Fibroblast of skin of scalp (primary cell): ENCODE measurements around the gene CES2. TPM values are rescaled to one million over a fixed set of nuclear protein-coding genes. Genes with fewer than 3 reads are reported as not detected.
"Not testable (repeated sequence)": the region's sequence is repeated elsewhere in the genome, so short reads cannot be mapped to it uniquely, and the experiment has no call there.

Experiments
- DNase-seq: peaks from one replicate; pipeline ENCODE4 v3.0.0-alpha.2; 2013
- polyA plus RNA-seq, 2 experiments: library from polyadenylated mRNA; unstranded; fragments of 120-200 nt; gene quantifications; one replicate each; pipeline ENCODE4 v1.2.1, GENCODE V29; 2013; ENCODE audit not compliant: insufficient read length in 2 of 2

The CES2 gene, protein sequence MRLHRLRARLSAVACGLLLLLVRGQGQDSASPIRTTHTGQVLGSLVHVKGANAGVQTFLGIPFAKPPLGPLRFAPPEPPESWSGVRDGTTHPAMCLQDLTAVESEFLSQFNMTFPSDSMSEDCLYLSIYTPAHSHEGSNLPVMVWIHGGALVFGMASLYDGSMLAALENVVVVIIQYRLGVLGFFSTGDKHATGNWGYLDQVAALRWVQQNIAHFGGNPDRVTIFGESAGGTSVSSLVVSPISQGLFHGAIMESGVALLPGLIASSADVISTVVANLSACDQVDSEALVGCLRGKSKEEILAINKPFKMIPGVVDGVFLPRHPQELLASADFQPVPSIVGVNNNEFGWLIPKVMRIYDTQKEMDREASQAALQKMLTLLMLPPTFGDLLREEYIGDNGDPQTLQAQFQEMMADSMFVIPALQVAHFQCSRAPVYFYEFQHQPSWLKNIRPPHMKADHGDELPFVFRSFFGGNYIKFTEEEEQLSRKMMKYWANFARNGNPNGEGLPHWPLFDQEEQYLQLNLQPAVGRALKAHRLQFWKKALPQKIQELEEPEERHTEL
- polyA plus RNA-seq (2013, experiment 1 of 2; ENCODE audit: insufficient read length) = 19.7 TPM
- polyA plus RNA-seq (2013, experiment 2 of 2; ENCODE audit: insufficient read length) = 18.4 TPM

- DNase-seq = no peak
Measured at GRCh38 chr16:66935314-66936011, at the start of gene CES2. CES2 (plus strand) TSS chr16:66935516; CDS start chr16:66935636, 120 bp downstream.

GRCh38 chr16:66886321-66886720 is 49.0 kb upstream of the CES2 start:
- DNase-seq = no peak

DNA sequence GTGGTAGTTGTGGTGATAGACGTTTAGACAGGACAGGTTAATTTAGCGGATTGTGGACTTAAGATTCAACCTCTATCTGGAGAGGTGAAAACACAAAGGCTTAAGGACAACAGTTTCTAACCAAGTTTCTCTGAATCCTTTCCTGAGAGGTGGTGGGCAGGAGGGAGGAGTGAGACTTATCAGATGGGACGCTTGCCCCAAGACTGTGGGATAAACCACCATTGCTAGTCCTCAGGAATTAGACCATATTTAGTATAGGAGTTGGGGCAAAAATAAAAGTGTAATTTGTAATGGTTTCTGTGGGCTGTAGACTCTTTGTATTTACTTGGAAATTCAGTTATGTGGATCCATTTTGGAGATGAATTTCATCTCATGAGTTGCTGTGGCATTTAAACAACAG is 48.4 kb upstream of the CES2 start:
- no peak for DNase-seq

DNA sequence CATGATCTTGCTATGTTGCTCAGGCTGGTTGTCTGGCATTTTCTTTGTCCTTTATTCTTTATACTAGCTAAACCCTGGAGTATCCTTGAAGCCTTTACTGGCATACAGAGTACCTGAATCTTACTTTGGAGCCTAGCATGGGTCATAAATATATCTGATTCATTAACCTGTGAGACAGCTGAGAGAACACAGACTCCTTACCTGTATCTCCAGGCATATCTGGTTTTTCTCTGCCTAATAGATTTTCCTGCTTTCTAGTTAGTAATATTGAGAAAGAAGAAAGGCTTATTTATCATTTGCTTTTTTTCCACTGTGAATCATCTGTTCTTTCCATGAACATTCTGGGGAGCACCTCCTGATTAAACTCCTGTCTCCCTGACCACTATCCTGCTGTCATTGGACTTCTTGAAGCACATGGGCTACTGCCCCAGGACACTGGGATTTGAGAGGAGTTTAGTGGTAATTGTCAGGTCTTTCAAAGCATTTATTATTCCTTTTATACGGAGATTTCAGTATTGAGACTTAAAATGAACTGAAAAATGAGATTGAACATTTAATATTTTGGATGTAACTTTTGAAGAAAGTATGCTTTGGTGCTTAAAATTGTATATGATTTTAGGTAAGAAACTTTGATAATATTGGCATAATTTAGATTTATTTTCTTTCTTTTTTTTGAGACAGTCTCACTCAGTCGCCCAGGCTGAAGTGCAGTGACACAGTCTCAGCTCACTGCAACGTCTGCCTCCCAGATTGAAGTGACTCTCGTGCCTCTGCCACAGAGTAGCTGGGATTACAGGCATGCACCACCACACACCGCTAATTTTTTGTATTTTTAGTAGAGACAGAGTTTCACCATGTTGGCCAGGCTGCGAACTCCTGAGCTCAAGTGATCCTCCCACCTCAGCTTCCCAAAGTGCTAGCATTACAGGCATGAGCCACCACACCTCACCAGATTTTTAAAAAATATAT is 46.4 kb upstream of the CES2 start:
- no peak for DNase-seq

GRCh38 chr16:66889622-66890021 is 45.7 kb upstream of the CES2 start:
- no peak for DNase-seq

DNA sequence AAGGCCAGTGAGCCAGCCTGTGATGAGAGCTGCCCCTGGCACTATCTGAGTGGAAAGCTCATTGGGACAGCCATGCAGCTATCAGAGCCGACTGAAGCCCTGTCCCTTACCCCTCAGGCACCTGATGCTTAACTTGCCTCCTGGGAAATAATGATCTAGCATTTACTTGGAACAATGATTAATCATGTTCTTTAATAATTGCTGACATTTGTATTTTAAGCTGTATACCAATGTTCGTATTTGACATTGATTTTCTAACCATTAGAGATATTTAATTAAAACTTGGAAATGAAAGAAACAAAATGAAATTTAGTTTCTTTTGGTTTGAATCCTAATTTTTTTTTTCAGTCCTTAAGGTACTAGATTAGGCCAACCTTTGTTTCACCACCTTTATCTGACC is 44.5 kb upstream of the CES2 start:
- no peak for DNase-seq

DNA sequence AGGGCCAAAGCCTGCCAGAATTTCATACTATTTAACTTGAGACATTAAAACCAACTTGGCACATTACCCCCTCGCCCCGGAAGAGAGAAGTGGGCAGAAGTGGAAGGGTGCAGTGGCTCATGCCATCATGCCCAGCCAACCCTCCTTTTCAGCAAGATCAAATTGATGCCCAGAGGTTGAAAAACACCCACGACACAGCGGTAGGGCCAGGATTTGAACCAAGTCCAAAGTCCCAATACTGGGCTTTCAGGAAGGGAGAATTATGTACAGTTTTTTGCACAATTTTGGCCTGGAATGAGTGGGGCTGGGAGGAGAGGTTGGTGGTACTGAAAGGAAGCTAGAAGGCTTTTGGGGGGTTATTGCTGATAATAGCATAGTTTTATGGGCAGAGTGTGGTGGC is 44.0 kb upstream of the CES2 start:
- no peak for DNase-seq

DNA sequence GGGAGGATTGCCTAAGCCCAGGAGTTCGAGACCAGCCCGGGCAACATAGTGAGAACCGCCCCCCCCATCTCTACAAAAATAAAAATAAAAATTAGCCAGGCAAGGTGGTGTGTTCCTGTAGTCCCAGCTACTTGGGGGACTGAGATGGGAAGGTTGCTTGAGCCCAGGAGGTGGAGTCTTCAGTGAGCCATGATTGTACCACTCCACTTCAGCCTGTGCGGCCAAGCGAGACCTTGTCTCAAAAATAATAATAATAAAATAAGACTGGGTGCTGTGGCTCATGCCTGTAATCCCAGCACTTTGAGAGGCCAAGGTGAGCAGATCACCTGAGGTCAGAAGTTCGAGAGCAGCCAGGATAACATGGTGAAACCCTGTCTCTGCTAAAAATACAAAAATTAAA is 43.5 kb upstream of the CES2 start:
- DNase-seq = no peak

DNA sequence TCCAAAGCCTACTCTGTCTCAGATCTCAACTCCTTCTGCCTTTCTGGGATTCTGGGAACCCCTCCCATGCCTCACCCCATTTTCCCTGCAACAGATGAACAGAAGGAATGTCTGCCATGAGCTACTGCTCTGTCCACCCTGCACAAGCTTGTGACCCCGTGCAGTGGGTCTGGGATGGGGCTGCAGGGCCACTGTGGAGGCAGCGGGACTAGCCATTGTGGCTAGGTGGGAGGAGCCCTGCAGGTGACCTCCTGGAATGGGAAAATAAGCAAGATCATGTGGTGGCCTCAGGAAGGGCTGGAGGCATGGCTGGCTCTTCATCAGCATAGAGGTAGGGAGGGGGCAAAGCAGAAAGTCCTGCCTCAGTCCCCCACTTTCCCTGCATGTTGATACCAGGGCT is 41.3 kb upstream of the CES2 start:
- DNase-seq = no peak

GRCh38 chr16:66894948-66895688 is 40.2 kb upstream of the CES2 start:
- peak; percentile 68 for DNase-seq

- no peak for DNase-seq
Measured at GRCh38 chr16:66895689-66895979, 39.7 kb upstream of the CES2 start.

GRCh38 chr16:66895999-66896398 is 39.3 kb upstream of the CES2 start:
- DNase-seq = no peak

GRCh38 chr16:66896682-66897081 is 38.6 kb upstream of the CES2 start:
- not testable (repeated sequence) for DNase-seq

- peak; percentile 46 for DNase-seq
Measured at GRCh38 chr16:66898207-66898606, 37.1 kb upstream of the CES2 start.

DNA sequence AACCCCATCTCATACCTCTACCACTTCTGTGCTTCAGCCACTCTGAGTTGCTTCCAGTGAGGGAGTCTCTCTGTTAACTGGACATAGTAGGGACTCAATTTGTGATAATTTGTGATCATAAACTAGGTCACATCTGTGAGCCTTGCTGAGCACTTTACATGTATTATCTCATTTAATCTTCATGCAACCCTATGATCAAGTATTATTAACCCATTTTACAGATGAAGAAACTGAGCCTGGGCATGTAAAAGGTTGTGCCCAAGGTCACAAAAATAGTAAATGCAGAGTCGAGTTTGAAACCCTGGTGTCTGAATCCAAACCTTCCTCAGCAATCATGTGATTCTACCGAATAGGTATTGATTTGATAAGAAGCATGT is 36.4 kb upstream of the CES2 start:
- no peak for DNase-seq

- no peak for DNase-seq
Measured at GRCh38 chr16:66899310-66899944, 35.9 kb upstream of the CES2 start.

DNA sequence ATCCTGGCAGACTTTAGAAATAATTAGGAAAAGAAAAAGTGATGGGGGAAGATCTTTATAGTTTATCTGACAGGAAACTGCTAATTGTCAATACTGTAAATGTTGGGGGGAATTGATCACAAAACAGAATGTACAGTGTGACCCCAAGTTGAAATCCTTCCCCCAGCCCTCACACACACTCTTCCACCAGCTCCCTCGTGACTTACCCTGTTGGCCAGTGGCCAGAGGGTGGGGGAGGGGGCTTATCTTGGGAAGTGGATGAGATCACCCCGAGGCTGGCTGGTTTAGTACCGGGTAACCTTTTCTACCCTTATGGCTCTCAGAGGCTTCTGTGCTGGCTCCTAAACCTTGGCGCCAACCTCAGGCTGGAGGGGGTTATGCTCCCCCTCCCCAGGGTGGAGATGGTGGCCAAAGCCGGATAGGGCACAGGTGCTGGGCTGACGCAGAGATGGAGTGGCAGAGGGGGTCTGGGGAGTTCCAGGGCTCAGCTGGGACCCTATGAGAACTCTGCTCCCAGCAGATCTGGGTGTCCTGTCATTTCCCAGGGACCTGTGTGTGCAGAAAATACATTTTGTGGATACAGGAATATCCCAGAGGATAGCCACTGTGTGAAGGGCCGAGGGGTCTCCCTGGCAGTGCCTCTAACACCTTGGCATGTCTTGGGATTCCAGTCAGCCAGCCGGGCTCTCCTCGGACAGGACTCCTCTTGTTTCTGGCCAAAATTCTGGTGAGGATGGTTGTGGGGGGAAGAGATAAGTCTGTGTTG is 35.2 kb upstream of the CES2 start:
- DNase-seq = peak; percentile 67

- DNase-seq = no peak
Measured at GRCh38 chr16:66900721-66901441, 34.4 kb upstream of the CES2 start.

DNA sequence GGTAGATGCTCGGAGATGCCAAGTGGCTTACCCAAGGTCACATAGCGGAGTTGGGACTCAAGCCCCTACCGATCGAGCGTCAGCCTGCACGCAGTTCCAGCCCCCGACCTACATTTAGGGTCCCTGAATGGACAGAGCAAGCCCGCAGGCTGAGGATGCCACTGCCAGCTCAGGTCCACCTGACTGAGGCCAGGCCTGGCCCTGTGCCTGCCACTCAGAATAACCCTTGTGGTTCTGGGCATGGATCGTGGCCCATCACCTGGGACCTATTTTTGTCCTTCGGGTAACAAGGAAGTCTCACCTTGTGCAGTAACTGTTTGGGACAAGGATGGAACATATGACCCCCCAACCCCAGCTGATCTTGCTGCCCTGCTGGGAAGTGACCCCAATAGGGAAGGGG is 33.7 kb upstream of the CES2 start:
- DNase-seq = no peak
